Stimulated activated CD4-positive, alpha-beta T cell treated with anti-CD3 and anti-CD28 coated beads, TNF-alpha, amount 100 ng/mL, for 24 hours (primary cell): Measurements from ENCODE around the gene IREB2.
"Not testable (repeated sequence)": the region's sequence is repeated elsewhere in the genome, so short reads cannot be mapped to it uniquely, and the experiment has no call there.

Source experiments
- DNase-seq, 3 experiments: peaks; one replicate each; pipeline ENCODE4 v3.0.0-alpha.2; 2020; ENCODE audit warnings: low read depth in 3 of 3

Gene IREB2

GRCh38 chr15:78479650-78480049, 41.6 kb downstream of the IREB2 start:
- DNase-seq: no peak

GRCh38 chr15:78481917-78482316, 43.9 kb downstream of the IREB2 start:
- DNase-seq: no peak

GRCh38 chr15:78492872-78493271, 54.9 kb downstream of the IREB2 start:
- DNase-seq: no peak

GRCh38 chr15:78501857-78502256, 63.8 kb downstream of the IREB2 start:
- no peak for DNase-seq

GRCh38 chr15:78502641-78503040, 64.6 kb downstream of the IREB2 start:
- DNase-seq: no peak

- peak; percentile 59 to 84 (median 62) for DNase-seq
Observed at GRCh38 chr15:78506971-78507830, 69.2 kb downstream of the IREB2 start, which contains the start of gene HYKK. Gene HYKK (plus strand): TSS chr15:78507577. CDS start chr15:78513089, 5,512 bp downstream.

- no peak for DNase-seq
Observed at GRCh38 chr15:78507831-78508160, 69.8 kb downstream of the IREB2 start.

- no peak for DNase-seq
Observed at GRCh38 chr15:78508272-78508671, 70.3 kb downstream of the IREB2 start.

GRCh38 chr15:78509726-78510312, 71.8 kb downstream of the IREB2 start:
- DNase-seq: no peak

GRCh38 chr15:78520035-78520434, 82.0 kb downstream of the IREB2 start:
- DNase-seq: not testable (repeated sequence)

GRCh38 chr15:78524230-78524629, 86.2 kb downstream of the IREB2 start:
- no peak for DNase-seq

GRCh38 chr15:78527325-78527724, 89.3 kb downstream of the IREB2 start:
- no peak for DNase-seq

GRCh38 chr15:78533331-78533730, 95.3 kb downstream of the IREB2 start:
- no peak for DNase-seq

- no peak for DNase-seq
Observed at GRCh38 chr15:78536134-78536533, 98.1 kb downstream of the IREB2 start.

- no peak for DNase-seq
Observed at GRCh38 chr15:78537266-78537905, 99.4 kb downstream of the IREB2 start.

GRCh38 chr15:78538358-78538757, 100.3 kb downstream of the IREB2 start:
- DNase-seq: no peak

- DNase-seq: not testable (repeated sequence)
Observed at GRCh38 chr15:78539464-78540140, 101.6 kb downstream of the IREB2 start.

- peak; percentile 83 to 93 (median 91) for DNase-seq
Observed at GRCh38 chr15:78540141-78540870, 102.3 kb downstream of the IREB2 start, which contains the start of gene PSMA4. Gene PSMA4 (plus strand): TSS chr15:78540444. CDS start chr15:78541928, 1,484 bp downstream.

GRCh38 chr15:78540871-78541743, 103.1 kb downstream of the IREB2 start:
- DNase-seq: peak in 1 of 3 experiments; percentile 3

GRCh38 chr15:78541744-78542034, 103.7 kb downstream of the IREB2 start:
- no peak for DNase-seq

GRCh38 chr15:78542647-78543046, 104.6 kb downstream of the IREB2 start:
- DNase-seq: no peak
